OCI-LY3 (cell line): Measurements from ENCODE around the gene FAM131A.

Experiments used
- H2AFZ ChIP-seq: fragments of 200-600, 300-600 bp; shearing (Covaris generic); 2 replicates; pipeline ENCODE4 v1.6.0; 2014; ENCODE audit warnings: antibody characterized with exemption, low read depth, low read length
- H3K27ac ChIP-seq: fragments of 200-600, 300-600 bp; sonication (generic); 2 replicates; pipeline ENCODE4 v1.5.1; 2014; ENCODE audit warnings: mild to moderate bottlenecking, low read length, moderate library complexity, mixed read lengths
- H3K27me3 ChIP-seq: fragments of 200-600, 300-600 bp; sonication (generic); 2 replicates; pipeline ENCODE4 v1.6.1; 2014; ENCODE audit warnings: low read depth, low read length, mixed read lengths
- H3K36me3 ChIP-seq: fragments of 200-600, 300-600 bp; sonication (generic); replicated peaks from 2 replicates; pipeline ENCODE3; 2014; ENCODE audit warnings: low read depth, low read length, mixed read lengths
- H3K4me1 ChIP-seq: fragments of 300-600, 200-600 bp; sonication (generic); 2 replicates; pipeline ENCODE4 v1.6.1; 2014; ENCODE audit warnings: low read length, mixed read lengths
- H3K4me2 ChIP-seq: fragments of 200-600, 300-600 bp; sonication (generic); 2 replicates; pipeline ENCODE4 v1.6.1; 2014; ENCODE audit warnings: low read length, mixed read lengths
- H3K4me3 ChIP-seq: fragments of 300-600, 200-600 bp; sonication (generic); 2 replicates; pipeline ENCODE4 v1.5.1; 2014; ENCODE audit warnings: antibody characterized with exemption, mild to moderate bottlenecking, low read length, moderate library complexity
- H3K79me2 ChIP-seq: fragments of 300-600, 200-600 bp; shearing (Covaris generic); 2 replicates; pipeline ENCODE4 v1.6.1; 2014; ENCODE audit warnings: mild to moderate bottlenecking, low read length, mixed read lengths
- H3K9ac ChIP-seq: fragments of 300-600, 200-600 bp; shearing (Covaris generic); 2 replicates; pipeline ENCODE4 v1.6.0; 2014; ENCODE audit warnings: mild to moderate bottlenecking, low read length, moderate library complexity
- H3K9me3 ChIP-seq: fragments of 200-600, 300-600 bp; shearing (Covaris generic); 2 replicates; pipeline ENCODE4 v1.6.1; 2014; ENCODE audit warnings: low read length, mixed read lengths; ENCODE audit not compliant: insufficient read depth
- H4K20me1 ChIP-seq: fragments of 200-600, 300-600 bp; sonication (generic); 2 replicates; pipeline ENCODE4 v1.6.1; 2016; ENCODE audit warnings: low read length, mixed read lengths; ENCODE audit not compliant: insufficient read depth
- EZH2phosphoT487 ChIP-seq: fragments of 200-600 bp; shearing (Covaris generic); IDR thresholded peaks from 2 replicates; pipeline ENCODE4 v1.6.1; 2018; ENCODE audit warnings: antibody characterized with exemption, mixed run types, low read depth
- TF ChIP-seq, protein P1 (sequence below): fragments of 200-600, 300-600 bp; sonication (generic); IDR thresholded peaks from 2 replicates; pipeline ENCODE4 v1.5.1; 2014; ENCODE audit warnings: antibody characterized with exemption, low read length, low read depth

The FAM131A gene

DNA sequence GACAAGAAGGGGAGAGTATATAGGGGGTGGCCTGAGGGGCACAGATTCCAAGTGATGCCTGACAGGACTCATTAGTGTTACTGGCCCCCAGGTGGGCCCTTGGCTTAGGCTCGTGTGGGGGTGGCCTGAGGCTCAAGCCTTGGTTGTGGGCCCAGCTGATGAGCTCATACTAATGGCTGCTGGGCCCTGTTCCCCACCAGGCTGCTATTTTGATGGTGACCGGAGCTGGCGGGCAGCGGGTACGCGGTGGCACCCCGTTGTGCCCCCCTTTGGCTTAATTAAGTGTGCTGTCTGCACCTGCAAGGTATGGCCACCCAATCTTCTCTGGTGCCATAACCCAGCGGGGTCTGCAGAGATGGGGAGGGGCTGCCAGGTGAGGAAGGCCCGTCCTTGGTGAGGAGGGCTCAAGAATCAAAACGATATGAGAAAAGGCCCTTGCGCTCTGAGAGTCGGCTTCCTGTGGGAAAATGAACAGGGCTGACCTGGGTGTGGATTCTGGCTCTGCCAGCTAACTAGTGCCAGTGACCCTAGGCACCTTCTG, 49.8 kb downstream of the FAM131A start:
- H3K9me3 ChIP-seq, result no peaks in the 10 kb centered on the region
- no peak overlapping the region for H2AFZ ChIP-seq
- no peak overlapping the region for H3K27ac ChIP-seq
- TF ChIP-seq, protein P1, sequence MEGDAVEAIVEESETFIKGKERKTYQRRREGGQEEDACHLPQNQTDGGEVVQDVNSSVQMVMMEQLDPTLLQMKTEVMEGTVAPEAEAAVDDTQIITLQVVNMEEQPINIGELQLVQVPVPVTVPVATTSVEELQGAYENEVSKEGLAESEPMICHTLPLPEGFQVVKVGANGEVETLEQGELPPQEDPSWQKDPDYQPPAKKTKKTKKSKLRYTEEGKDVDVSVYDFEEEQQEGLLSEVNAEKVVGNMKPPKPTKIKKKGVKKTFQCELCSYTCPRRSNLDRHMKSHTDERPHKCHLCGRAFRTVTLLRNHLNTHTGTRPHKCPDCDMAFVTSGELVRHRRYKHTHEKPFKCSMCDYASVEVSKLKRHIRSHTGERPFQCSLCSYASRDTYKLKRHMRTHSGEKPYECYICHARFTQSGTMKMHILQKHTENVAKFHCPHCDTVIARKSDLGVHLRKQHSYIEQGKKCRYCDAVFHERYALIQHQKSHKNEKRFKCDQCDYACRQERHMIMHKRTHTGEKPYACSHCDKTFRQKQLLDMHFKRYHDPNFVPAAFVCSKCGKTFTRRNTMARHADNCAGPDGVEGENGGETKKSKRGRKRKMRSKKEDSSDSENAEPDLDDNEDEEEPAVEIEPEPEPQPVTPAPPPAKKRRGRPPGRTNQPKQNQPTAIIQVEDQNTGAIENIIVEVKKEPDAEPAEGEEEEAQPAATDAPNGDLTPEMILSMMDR, result no peak
- TF ChIP-seq EZH2phosphoT487, result no peak
- no peak overlapping the region for H3K4me3 ChIP-seq
- H3K4me2 ChIP-seq, result no peak overlapping the region
- H3K27me3 ChIP-seq, result no peaks in the 10 kb centered on the region
- no peaks in the 10 kb centered on the region for H3K4me1 ChIP-seq
- H3K36me3 ChIP-seq, result no peaks in the 10 kb centered on the region
- no peaks in the 10 kb centered on the region for H4K20me1 ChIP-seq
- H3K9ac ChIP-seq, result no peak overlapping the region
- no peaks in the 10 kb centered on the region for H3K79me2 ChIP-seq

DNA sequence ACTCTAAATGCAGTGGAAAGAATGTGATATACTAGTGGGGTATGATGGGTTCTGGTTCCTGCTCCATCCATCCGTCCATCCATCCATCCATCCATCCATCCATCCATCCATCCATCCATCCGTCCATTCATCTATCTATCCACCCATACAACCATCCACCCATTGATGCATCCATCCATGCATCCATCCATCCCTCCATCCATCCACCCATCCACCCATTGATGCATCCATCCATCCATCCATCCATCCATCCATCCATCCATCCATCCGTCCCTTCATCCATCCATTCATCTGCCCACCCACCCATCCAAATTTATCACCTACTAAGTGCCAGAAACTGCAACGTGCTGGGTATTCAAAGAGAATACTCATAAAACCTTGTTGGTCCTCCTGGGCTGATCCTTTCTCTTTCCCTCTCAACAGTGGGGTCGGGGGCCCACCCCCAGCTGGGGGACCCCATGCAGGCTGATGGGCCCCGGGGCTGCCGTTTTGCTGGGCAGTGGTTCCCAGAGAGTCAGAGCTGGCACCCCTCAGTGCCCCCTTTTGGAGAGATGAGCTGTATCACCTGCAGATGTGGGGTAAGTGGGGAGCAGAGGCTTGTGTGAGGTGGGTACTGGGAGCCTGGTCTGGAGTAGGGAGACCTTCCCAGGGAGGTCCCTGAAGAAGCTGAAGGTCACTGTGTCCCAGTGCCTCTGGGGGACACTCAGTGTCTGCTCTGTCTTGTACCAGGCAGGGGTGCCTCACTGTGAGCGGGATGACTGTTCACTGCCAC, 51.0 kb downstream of the FAM131A start:
- TF ChIP-seq EZH2phosphoT487, result no peak
- TF ChIP-seq, protein P1, result no peak
- Histone ChIP-seq H3K9me3 (no peaks in the 10 kb centered on the region), H3K4me1 (no peaks in the 10 kb centered on the region), H2AFZ (no peak overlapping the region), H3K4me2 (no peak overlapping the region), H3K79me2 (no peaks in the 10 kb centered on the region), H3K9ac (no peak overlapping the region), H3K36me3 (no peaks in the 10 kb centered on the region), H3K27me3 (no peaks in the 10 kb centered on the region), H3K4me3 (no peak overlapping the region), H4K20me1 (no peaks in the 10 kb centered on the region), H3K27ac (no peak overlapping the region)

- TF ChIP-seq, protein P1, result no peak
- no peak for TF ChIP-seq EZH2phosphoT487
- Histone ChIP-seq H2AFZ (no peak overlapping the region), H3K4me1 (no peaks in the 10 kb centered on the region), H3K9ac (no peak overlapping the region), H3K4me2 (no peak overlapping the region), H3K27ac (no peak overlapping the region), H3K4me3 (no peak overlapping the region), H3K79me2 (no peaks in the 10 kb centered on the region), H3K9me3 (no peaks in the 10 kb centered on the region), H3K36me3 (no peaks in the 10 kb centered on the region), H4K20me1 (no peaks in the 10 kb centered on the region), H3K27me3 (no peaks in the 10 kb centered on the region)
These were observed 51.5 kb downstream of the FAM131A start for GRCh38 chr3:184388936-184389230.

DNA sequence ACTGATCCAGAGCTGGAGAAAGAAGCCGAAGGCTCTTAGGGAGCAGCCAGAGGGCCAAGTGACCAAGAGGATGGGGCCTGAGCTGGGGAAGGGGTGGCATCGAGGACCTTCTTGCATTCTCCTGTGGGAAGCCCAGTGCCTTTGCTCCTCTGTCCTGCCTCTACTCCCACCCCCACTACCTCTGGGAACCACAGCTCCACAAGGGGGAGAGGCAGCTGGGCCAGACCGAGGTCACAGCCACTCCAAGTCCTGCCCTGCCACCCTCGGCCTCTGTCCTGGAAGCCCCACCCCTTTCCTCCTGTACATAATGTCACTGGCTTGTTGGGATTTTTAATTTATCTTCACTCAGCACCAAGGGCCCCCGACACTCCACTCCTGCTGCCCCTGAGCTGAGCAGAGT, 52.0 kb downstream of the FAM131A start:
- TF ChIP-seq, protein P1, result no peak
- no peak for TF ChIP-seq EZH2phosphoT487
- H3K27me3 ChIP-seq, result no peaks in the 10 kb centered on the region

More for the DNA sequence above, 52.0 kb downstream of the FAM131A start:
- no peak overlapping the region for H2AFZ ChIP-seq
- no peaks in the 10 kb centered on the region for H3K4me1 ChIP-seq
- no peaks in the 10 kb centered on the region for H3K9me3 ChIP-seq
- H3K4me2 ChIP-seq, result no peak overlapping the region
- H3K4me3 ChIP-seq, result no peak overlapping the region
- H3K36me3 ChIP-seq, result no peaks in the 10 kb centered on the region
- H3K9ac ChIP-seq, result no peak overlapping the region
- no peaks in the 10 kb centered on the region for H4K20me1 ChIP-seq
- no peak overlapping the region for H3K27ac ChIP-seq
- no peaks in the 10 kb centered on the region for H3K79me2 ChIP-seq
